Psoas muscle (tissue), 8 donors: ENCODE data around the gene ACP4. TPM values are rescaled to one million over a fixed set of nuclear protein-coding genes. Genes with fewer than 3 reads are reported as not detected.

Experiments used
- ATAC-seq, 4 donors: fragments of 200-7000 bp; cut with Tn5 transposase; one replicate each; pipeline ENCODE4 v1.9.1; 2020; ENCODE audit warnings: moderate library complexity in 3 of 4, mild to moderate bottlenecking in 2 of 4
- DNase-seq, 2 donors: peaks; one replicate each; pipeline ENCODE4 v3.0.0-alpha.2; 2020
- H3K27ac ChIP-seq: fragments of 200-600 bp; one replicate; pipeline ENCODE4 v1.8.0; 2022
- H3K27me3 ChIP-seq, 3 donors: fragments of 200-600 bp in 1 of 3; one replicate each; pipeline versions ENCODE4 v1.6.1 to v1.8.0; 2013 to 2022; ENCODE audit warnings: low read length in 2 of 3, mild to moderate bottlenecking in 2 of 3, moderate library complexity in 1 of 3; ENCODE audit not compliant: insufficient read depth in 3 of 3
- H3K36me3 ChIP-seq, 2 donors: fragments of 200-600 bp in 1 of 2; one replicate each; pipeline versions ENCODE4 v1.6.1 to v1.8.0; 2013 to 2022; ENCODE audit warnings: low read depth in 1 of 2, mild to moderate bottlenecking in 1 of 2, moderate library complexity in 1 of 2; ENCODE audit not compliant: insufficient read depth in 1 of 2
- H3K4me1 ChIP-seq: fragments of 200-600 bp; one replicate; pipeline ENCODE4 v1.8.0; 2022
- H3K4me3 ChIP-seq: fragments of 200-600 bp; one replicate; pipeline ENCODE4 v1.8.0; 2022; ENCODE audit warnings: mild to moderate bottlenecking
- H3K9me3 ChIP-seq: fragments of 200-600 bp; one replicate; pipeline ENCODE4 v1.8.0; 2022
- CTCF ChIP-seq: fragments of 200-600 bp; IDR thresholded peaks from one replicate; pipeline ENCODE4 v1.8.0; 2022; ENCODE audit warnings: antibody characterized with exemption
- WGBS, 3 donors: extraction: QIAGEN DNeasy Blood & Tissue Kit; methylation state at CpG; one replicate each; pipeline versions ENCODE4 v1.1.6 to v1.1.7; 2013; 5-methylcytosine and 5-hydroxymethylcytosine counted together
- intact Hi-C, 2 donors: fragments of 100-400 bp; cut with DNase I; formaldehyde crosslinking; loops; one replicate each; pipeline versions ENCODE4 v1.11.0 to v1.14.2; 2022
- polyA plus RNA-seq, 3 donors: library from polyadenylated mRNA; stranded (reverse); fragments of 200-250 nt; gene quantifications; one replicate each; pipeline ENCODE4 v1.2.3, GENCODE V29; 2013
- total RNA-seq, 4 donors: library from RNA; stranded (reverse); fragmentation: NEBNext Ultra II Directional in 2 of 4; extraction: Animal tissue kit (Norgen Biotek cat#: 25700) in 2 of 4; gene quantifications; one replicate each; pipeline versions ENCODE4 v1.2.1 to v1.2.4, GENCODE V29; 2021 to 2023
- donor health status: healthy with polysubstance abuse.
- donor health status: DM: no; HTN: no; CAD: no; lungs with moderate emphysema.
- donor health status: Bipolar disorder and iron deficiency.
- donor health status: healthy.
- donor health status: DM: yes; HTN: yes; CAD: no.
- donor health status: DM: no; HTN: no; CAD: no.
- donor health status: DM: no; HTN: no; CAD: no.
- donor health status: DM: yes; HTN: yes; CAD: no.

ACP4 gene
- total and polyA plus RNA-seq, 7 donors = not detected

GRCh38 chr19:50795664-50796073 lies 5.5 kb downstream of the ACP4 start:
- Histone ChIP-seq H3K9me3 (no peaks in the 10 kb centered on the region), H3K4me1 (no peaks in the 10 kb centered on the region), H3K27me3 (peaks cover 0 to 2% (median 0%) of the 10 kb centered on the region in 3 donors), H3K27ac (no peak overlapping the region), H3K36me3 (peaks cover 3 to 43% of the 10 kb centered on the region in 2 donors), H3K4me3 (no peak overlapping the region)
- DNase-seq (no peak), ATAC-seq (no peak)
- intact Hi-C loops = no loop called here
- WGBS, 3 donors = 76 to 88% (median 77%) methylated on average over 4 of the region's 4 CpGs
- no peak for TF ChIP-seq CTCF

DNA sequence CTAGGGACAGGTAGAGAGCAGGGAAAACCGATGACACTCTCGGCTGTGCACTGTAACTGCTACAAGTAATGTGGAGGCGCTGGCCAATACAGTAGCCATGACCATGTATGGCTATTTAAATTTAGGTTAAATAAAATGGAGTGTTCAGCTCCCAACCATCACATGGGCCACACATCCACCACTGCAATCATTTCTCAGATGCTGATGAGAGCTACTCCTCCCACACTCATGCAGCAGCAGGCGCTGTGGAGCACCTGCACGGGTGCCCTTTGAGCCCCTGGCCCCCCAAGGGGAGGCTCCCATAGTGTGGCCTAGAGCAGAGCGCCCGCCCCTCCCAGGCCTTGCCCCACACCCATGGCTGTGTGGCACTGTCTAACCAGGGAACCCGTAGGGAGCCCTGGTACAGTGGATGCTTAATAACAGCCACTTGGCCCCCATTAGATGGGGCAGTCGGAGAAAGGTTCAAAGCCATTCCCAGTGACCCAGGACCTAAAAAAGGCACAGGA lies 6.0 kb downstream of the ACP4 start:
- Histone ChIP-seq H3K27ac (no peak overlapping the region), H3K4me1 (no peaks in the 10 kb centered on the region), H3K4me3 (no peak overlapping the region), H3K36me3 (peaks cover 3 to 48% of the 10 kb centered on the region in 2 donors), H3K27me3 (peaks cover 0 to 2% (median 0%) of the 10 kb centered on the region in 3 donors), H3K9me3 (no peaks in the 10 kb centered on the region)
- ATAC-seq (no peak), DNase-seq (no peak)
- intact Hi-C loops = no loop called here
- no peak for TF ChIP-seq CTCF
- 83 to 86% (median 86%) methylated on average over 9 of the region's 9 CpGs for WGBS, 3 donors

- H3K27me3 ChIP-seq = peaks cover 0 to 2% (median 0%) of the 10 kb centered on the region in 3 donors
- no peaks in the 10 kb centered on the region for H3K4me1 ChIP-seq
- no peak for TF ChIP-seq CTCF
- DNase-seq = no peak
- no peak overlapping the region for H3K27ac ChIP-seq
- no peaks in the 10 kb centered on the region for H3K9me3 ChIP-seq
- intact Hi-C loops = no loop called here
- WGBS, 3 donors = 76 to 89% (median 83%) methylated on average over 8 of the region's 8 CpGs
- no peak overlapping the region for H3K4me3 ChIP-seq
- ATAC-seq = no peak
- peaks cover 3 to 55% of the 10 kb centered on the region in 2 donors for H3K36me3 ChIP-seq
Observed at GRCh38 chr19:50796634-50797428, 6.6 kb downstream of the ACP4 start.

GRCh38 chr19:50797429-50797780 lies 7.2 kb downstream of the ACP4 start:
- intact Hi-C loops = no loop called here
- Histone ChIP-seq H3K4me3 (no peak overlapping the region), H3K27ac (no peak overlapping the region), H3K9me3 (no peaks in the 10 kb centered on the region), H3K27me3 (no peaks in the 10 kb centered on the region), H3K36me3 (peaks cover 3 to 59% of the 10 kb centered on the region in 2 donors), H3K4me1 (peaks cover under 1% of the 10 kb centered on the region)
- no peak for ATAC-seq
- no peak for DNase-seq
- no peak for TF ChIP-seq CTCF
- 93 to 98% (median 93%) methylated on average over 7 of the region's 7 CpGs for WGBS, 3 donors
